ENCODE results near the gene GHRH. TPM values are rescaled to one million over a fixed set of nuclear protein-coding genes. Genes with fewer than 3 reads are reported as not detected.

GHRH gene
- polyA plus RNA-seq (ENCODE audit: insufficient read length in 4 of 4), result not detected

DNA sequence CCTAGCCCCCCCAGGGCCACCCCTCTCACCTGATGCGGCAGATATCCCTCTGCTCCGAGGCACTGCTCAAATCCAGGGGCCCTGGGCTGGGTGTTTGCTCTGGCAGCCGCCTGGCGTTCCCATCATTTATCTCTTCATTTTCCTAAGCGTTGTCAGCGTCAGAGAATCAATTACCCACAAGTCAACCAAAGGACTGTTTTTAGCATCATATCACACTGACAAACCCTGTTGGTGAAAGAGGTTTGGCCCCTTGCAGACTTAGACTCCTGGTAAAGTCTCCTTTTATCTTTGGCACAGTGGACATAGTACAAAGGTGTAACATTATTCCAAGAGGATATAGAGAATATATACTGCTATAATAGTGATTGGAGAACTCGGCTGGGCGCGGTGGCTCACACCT lies at the start of gene GHRH:
Gene GHRH, minus strand, starts transcription at position 101 of the 400 bp plus-strand sequence. CDS start 4,925 bp downstream, outside the sequence.
- DNase-seq (ENCODE audit: low read depth in 4 of 4, low spot score in 2 of 4), result no peak

GRCh38 chr20:37310951-37311350 lies 49.3 kb upstream of the GHRH start:
- DNase-seq (ENCODE audit: low read depth in 4 of 4, low spot score in 2 of 4), result no peak

GRCh38 chr20:37309936-37310590 lies 48.4 kb upstream of the GHRH start:
- DNase-seq (ENCODE audit: low read depth in 4 of 4, low spot score in 2 of 4), result peak in 1 of 4 donors; percentile 49

- DNase-seq (ENCODE audit: low read depth in 4 of 4, low spot score in 2 of 4), result no peak
Observed at GRCh38 chr20:37309290-37309689, 47.7 kb upstream of the GHRH start.

- DNase-seq (ENCODE audit: low read depth in 4 of 4, low spot score in 2 of 4), result no peak
Observed at GRCh38 chr20:37308086-37309050, 46.8 kb upstream of the GHRH start.

GRCh38 chr20:37305839-37306238 lies 44.2 kb upstream of the GHRH start:
- DNase-seq (ENCODE audit: low read depth in 4 of 4, low spot score in 2 of 4), result no peak

DNA sequence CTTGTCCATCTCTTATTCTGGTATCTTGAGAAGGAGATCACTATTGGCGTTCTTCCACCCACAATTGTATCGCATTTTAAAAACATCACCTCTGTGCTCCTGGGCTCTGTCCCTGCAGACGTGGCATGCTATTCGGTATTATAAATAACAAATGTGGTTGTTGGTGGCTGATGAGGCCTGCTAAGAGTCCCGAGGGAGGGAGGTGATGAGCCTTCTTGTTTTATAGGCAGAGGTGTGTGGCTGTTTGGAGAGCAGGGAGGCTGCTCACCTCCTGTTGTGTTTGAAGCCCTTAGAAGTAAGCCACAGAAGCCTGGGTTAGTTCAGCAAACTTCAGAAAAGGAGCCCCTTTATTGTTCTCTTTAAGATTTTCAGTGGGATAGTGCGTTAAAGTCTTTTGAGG lies 43.5 kb upstream of the GHRH start:
- DNase-seq (ENCODE audit: low read depth in 4 of 4, low spot score in 2 of 4), result no peak

GRCh38 chr20:37303637-37304036 lies 42.0 kb upstream of the GHRH start:
- no peak for DNase-seq (ENCODE audit: low read depth in 4 of 4, low spot score in 2 of 4)

DNA sequence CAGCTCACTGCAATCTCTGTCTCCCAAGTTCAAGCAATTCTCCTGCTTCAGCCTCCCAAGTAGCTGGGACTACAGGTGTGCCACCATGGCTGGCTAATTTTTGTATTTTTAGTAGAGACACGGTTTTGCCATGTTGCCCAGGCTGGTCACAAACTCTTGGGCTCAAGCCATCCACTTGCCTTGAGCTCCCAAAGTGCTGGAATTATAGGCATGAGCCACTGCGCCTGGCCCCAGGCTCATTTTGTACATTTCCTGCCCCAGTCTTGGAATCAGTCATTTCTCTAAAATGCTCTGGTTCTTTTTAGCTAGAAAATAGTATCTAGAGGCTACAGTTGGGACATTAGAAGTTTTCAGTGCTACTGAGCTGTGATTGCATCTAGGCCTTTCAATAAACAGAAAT lies 41.4 kb upstream of the GHRH start:
- DNase-seq (ENCODE audit: low read depth in 4 of 4, low spot score in 2 of 4), result no peak

- no peak for DNase-seq (ENCODE audit: low read depth in 4 of 4, low spot score in 2 of 4)
Observed at GRCh38 chr20:37301558-37301957, 39.9 kb upstream of the GHRH start.

- no peak for DNase-seq (ENCODE audit: low read depth in 4 of 4, low spot score in 2 of 4)
Observed at GRCh38 chr20:37301120-37301519, 39.5 kb upstream of the GHRH start.

DNA sequence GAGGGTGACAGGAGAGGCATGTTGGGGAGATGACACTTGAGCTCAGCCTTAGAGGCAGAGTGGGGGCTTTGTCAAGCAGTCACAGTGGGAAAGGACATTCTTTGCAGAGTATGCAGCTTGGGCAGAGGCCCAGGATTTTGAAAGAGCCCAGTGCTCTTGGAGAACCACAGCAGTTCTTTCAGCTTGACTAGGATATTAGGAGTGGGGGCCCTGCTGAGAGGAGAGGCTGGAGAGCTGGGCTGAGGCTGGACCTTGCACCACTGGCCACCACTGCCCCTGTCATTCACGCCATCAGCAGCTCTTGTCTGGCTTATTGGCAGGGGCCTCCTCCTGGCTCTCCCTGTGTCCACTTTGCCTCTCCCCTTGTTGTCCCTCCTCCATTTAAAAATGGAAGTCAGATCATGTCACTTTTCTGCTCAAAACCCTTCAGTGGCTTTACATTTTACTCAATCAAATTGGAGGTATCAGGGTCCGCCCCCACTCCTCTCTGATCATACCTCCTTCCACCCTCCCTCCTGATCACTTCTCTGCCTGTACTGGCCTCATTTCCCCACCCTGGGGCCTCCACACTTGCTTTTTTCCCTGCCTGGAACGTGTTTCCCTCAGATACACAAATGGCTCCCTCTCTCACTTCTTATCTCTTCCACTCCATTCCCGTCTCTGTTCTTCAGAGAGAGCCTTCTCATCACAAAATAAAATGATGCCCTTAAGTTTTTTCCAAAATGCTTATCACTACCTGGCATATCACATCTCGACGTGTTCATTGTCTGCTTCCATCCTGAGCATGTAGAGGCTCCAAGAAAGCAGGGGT lies 38.3 kb upstream of the GHRH start:
- DNase-seq (ENCODE audit: low read depth in 4 of 4, low spot score in 2 of 4), result no peak

GRCh38 chr20:37298190-37298939 lies 36.8 kb upstream of the GHRH start:
- no peak for DNase-seq (ENCODE audit: low read depth in 4 of 4, low spot score in 2 of 4)

- no peak for DNase-seq (ENCODE audit: low read depth in 4 of 4, low spot score in 2 of 4)
Observed at GRCh38 chr20:37297066-37297736, 35.6 kb upstream of the GHRH start.

DNA sequence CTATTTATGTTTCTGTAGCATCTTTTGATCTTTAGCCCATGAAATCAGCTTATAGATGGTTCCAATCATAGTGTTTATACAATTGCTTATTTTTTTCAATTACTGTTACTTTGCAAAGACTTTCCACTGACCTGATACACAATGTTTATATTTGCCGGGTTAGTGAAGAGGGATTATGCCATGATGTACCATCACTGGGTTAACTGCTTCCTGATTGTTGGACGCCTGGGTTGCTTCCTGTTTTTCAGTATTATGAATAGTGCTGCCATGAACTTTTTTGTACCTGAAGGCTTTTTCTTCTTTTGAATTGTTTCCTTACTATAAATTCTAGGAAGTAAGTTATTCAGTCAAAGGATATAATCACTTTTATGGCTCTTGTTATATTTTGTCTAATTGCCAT lies 34.8 kb upstream of the GHRH start:
- DNase-seq (ENCODE audit: low read depth in 4 of 4, low spot score in 2 of 4), result no peak

DNA sequence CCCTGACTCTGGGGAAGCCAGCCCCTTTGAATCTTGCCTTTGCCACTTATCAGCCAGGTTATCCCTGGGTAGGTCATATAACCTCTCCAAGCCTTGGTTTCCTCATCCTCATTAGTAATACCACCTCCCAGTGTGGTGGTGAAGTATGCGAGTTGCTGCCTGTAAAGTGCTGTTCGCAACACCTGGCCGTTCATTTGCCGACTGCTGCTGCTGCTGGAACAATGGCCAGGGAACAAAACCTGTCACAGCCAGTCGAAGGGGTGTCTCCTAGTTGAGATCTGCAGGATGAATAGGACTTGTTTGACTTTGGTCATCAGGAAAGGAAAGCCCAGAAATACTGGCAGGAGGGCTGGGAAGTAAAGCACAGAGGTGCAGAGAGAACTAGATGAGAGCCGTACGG lies 34.0 kb upstream of the GHRH start:
- no peak for DNase-seq (ENCODE audit: low read depth in 4 of 4, low spot score in 2 of 4)

DNA sequence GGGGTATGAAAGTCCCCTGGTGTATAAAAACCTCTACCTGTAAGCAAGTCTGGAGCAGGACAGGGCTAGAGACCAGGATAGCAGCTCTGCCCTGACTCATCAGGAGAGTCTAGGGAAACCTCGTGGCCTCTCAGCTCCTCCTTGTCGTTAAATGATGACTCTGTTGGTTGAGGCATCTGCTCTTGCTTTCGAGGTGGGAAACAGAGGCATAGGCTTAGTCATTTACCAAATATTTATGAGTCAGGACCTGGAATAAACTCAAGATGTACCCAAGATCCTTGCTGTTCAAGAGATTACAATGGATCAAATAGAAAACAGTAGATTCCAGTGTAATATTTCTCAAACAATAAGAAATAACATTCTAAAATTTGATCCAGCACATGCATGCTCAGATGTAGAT lies 33.4 kb upstream of the GHRH start:
- no peak for DNase-seq (ENCODE audit: low read depth in 4 of 4, low spot score in 2 of 4)

DNA sequence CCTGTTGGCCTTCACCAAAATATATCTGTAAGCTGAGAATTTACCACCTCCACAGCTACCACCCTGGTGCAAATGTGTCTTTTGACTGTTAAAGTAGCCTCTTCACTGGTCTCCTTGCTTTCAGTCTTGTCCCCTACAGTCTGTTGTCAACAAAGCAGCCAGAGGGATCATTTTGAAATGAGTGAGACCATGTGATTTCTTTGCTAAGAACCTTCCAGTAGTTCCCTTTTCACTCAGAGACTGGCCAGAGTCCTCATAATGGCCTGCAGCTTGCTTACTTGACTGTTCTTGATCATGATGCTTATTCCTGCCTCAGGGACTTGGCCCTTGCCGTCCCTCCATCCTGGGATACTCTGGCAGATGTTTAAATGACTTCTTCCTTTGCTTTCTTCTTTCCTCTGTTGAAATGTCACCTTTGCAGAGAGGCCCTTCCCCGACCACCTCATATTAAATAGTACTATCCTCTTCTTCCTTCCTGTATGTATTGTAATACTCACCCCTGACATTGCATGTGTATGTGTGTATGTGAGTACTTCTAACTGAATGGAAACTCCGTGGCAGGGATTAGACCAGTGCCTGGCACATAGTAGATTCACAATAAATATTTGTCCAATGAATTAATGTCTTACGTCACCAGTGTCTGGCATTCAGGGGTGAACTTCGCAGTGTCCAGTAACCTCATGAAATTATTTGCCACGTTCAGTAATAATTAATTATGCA lies 32.8 kb upstream of the GHRH start:
- no peak for DNase-seq (ENCODE audit: low read depth in 4 of 4, low spot score in 2 of 4)

DNA sequence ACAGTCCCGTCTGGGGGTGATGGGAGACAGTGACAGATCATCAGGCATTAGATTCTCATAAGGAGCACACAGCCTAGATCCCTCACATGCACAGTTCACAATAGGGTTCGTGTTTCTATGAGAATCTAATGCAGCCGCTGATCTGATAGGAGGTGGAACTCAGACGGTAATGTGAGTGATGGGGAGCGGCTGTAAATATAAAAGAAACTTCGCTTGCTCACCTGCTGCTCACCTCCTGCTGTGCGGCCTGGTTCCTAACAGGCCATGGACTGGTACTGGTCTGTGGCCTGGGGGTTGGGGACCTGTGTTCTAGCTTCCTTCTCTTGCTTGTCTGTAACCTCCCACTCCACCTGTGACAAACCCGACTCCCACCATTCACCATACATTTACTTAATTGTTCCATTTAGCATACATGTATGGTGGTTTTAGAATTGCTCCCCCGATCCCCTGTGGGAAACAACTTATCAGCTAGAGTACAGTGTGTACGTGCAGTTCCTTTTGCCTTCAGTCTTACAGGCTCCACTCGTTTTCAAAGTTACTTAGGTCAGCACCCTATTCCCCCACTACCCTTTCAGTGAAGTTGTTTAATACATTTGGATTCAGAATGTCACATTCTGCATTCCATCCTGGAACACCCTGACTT lies 31.8 kb upstream of the GHRH start:
- DNase-seq (ENCODE audit: low read depth in 4 of 4, low spot score in 2 of 4), result no peak

All from left renal cortex interstitium (tissue), 4 donors.